ENCODE data around the gene CLDN19.

GRCh38 chr1:42769811-42770210, 29.8 kb upstream of the CLDN19 start:
- TF ChIP-seq CTCF (IDR thresholded peaks at IDR 0.05; ENCODE audit: low read depth, low read length, poor library complexity, severe bottlenecking) (no peak), EZH2phosphoT487 (IDR thresholded peaks at IDR 0.05; ENCODE audit: borderline replicate concordance, low read length) (no peak)

Data from DOHH2 (cell line).